ENCODE results near the gene VSIG10L.

The VSIG10L gene

DNA sequence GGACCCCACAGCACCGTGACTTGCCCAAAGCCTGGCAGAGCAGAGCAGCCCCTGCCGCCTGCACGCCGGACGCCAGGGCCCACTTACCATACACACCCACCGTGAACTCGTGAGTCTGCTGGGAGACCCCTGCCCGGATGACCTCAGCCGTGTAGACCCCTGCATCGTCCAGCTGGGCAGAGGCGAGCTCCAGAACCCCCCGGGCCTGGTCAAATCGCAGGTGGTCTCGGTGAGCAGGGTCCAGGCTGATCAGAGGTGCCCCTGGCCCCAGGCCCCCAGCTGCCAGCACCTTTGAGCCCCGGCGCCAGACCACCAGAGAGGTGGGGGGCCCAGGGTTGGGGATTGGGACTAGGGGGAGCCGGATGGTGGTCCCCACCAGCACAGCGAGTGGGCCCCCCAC is 873 bp downstream of the VSIG10L start:
- Histone ChIP-seq H3K79me1 (replicated peaks; ENCODE audit: low read length, poor library complexity, severe bottlenecking) (no peaks in the 10 kb centered on the region), H3K27me3 (ENCODE audit: control insufficient read depth in 1 of 2, insufficient read depth in 1 of 2, low read length in 2 of 2) (peaks cover 0 to 3% of the 10 kb centered on the region in 2 experiments), H2BK15ac (ENCODE audit: low read depth, poor library complexity, severe bottlenecking) (peak overlapping the region; percentile 77), H3K14ac (ENCODE audit: low read length in 2 of 2) (peak overlapping the region in 1 of 2 experiments; percentile 44), H2AFZ (ENCODE audit: low read depth, low read length) (no peak overlapping the region), H4K8ac (ENCODE audit: low read length) (no peak overlapping the region), H3K23ac (ENCODE audit: low read length in 2 of 2) (no peak overlapping the region), H3K18ac (ENCODE audit: low read depth in 1 of 2, low read length in 2 of 2) (no peak overlapping the region), H2BK120ac (ENCODE audit: low read depth, low read length) (no peak overlapping the region), H3K4ac (ENCODE audit: low read depth in 1 of 2, low read length in 2 of 2) (peak overlapping the region in 1 of 2 experiments; percentile 88), H2BK12ac (ENCODE audit: low read length in 2 of 2) (no peak overlapping the region), H3K4me3 (ENCODE audit: insufficient read depth in 1 of 2, low read depth in 1 of 2, low read length in 2 of 2) (no peak overlapping the region), H3K36me3 (ENCODE audit: control insufficient read depth in 1 of 2, insufficient read depth in 2 of 2, low read depth in 1 of 2, low read length in 2 of 2) (peaks cover 15 to 18% of the 10 kb centered on the region in 2 experiments), H3K4me1 (ENCODE audit: control insufficient read depth, insufficient read depth, low read depth, low read length) (peaks cover 16% of the 10 kb centered on the region), H3K27ac (ENCODE audit: low read length, poor library complexity, severe bottlenecking) (no peak overlapping the region), H2AK5ac (ENCODE audit: low read length, severe bottlenecking) (no peak overlapping the region), H3K9me3 (ENCODE audit: control insufficient read depth, low read length) (no peaks in the 10 kb centered on the region), H3K4me2 (ENCODE audit: low read length, poor library complexity, severe bottlenecking) (no peak overlapping the region), H3K9ac (ENCODE audit: low read length) (peak overlapping the region; percentile 80), H2BK5ac (ENCODE audit: low read depth, low read length, poor library complexity, severe bottlenecking) (no peak overlapping the region), H4K91ac (ENCODE audit: low read length) (peak overlapping the region; percentile 6)
- no peak for DNase-seq
- 96% methylated on average over 18 of the region's 18 CpGs for WGBS

DNA sequence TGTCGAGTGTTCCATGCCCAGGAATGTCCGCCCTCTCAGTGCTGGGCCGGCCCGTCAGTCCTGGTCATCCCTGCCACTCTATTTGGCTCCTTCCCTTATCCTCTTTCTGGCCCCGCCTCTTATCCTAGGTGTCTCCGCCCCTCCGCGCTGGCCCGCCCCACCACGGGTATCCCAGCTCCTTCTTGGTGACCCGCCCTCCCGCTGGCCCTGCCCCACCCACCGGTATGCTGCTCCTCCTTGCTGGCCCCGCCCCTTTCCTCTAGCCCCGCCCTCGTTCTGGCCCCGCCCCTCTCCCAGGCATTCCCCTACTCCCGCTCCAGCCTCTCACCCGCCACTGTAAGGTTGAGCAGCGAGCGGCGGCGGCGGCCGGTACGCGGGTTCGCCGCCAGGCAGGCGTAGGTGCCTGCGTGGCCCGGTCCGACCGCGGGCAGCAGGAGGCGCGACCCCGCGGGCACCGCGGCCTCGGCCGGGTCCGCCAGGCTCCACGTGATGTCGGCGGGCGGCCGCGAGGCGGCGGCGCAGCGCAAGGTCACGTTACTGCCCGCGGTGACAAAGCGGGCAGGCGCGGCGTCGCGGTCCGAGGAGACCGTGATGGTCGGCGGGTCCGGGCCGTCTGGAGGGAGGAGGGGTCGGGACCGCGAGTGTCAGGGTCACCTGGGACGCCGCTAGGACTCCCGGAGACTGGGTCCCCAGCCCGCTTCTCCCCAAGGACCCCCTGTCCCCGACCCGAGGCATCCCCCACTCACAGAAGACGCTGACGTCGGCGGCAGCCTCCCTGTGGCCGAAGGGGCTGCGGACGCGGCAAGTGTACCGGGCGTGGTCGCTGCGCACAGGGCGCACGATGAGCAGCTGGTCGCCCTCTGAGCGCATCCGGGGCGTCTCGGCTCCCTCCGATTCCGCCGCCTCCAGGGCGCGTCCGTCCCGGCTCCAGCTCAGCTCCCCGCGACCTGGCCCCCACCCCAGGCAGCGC is 2.0 kb downstream of the VSIG10L start:
- 2% methylated on average over 62 of the region's 107 CpGs for WGBS

DNA sequence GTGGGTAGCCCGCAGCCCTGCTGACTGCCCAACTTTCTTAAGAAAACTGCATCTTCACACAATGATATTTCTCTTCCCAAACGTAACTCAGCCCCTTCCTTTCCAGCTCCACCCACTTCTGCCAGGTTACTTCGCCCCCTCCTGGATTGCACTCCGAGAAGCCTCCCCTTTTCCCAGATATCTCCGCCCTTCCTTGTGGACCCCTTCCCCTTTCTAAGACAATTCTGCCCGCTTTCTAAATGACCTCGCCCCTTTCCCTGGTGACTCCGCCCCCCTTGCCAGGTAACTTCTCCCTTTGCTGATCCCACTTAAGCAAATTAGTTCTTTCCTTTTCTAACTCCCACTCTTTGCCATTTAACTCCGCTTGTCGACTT is 2.6 kb downstream of the VSIG10L start:
- H2AK5ac ChIP-seq (ENCODE audit: low read length, severe bottlenecking) = no peak overlapping the region
- H3K14ac ChIP-seq (ENCODE audit: low read length in 2 of 2) = no peak overlapping the region
- peak overlapping the region; percentile 67 for H2BK15ac ChIP-seq (ENCODE audit: low read depth, poor library complexity, severe bottlenecking)
- H3K27me3 ChIP-seq (ENCODE audit: control insufficient read depth in 1 of 2, insufficient read depth in 1 of 2, low read length in 2 of 2) = peaks cover 0 to 3% of the 10 kb centered on the region in 2 experiments
- H3K4ac ChIP-seq (ENCODE audit: low read depth in 1 of 2, low read length in 2 of 2) = no peak overlapping the region
- peaks cover 16% of the 10 kb centered on the region for H3K4me1 ChIP-seq (ENCODE audit: control insufficient read depth, insufficient read depth, low read depth, low read length)
- H3K36me3 ChIP-seq (ENCODE audit: control insufficient read depth in 1 of 2, insufficient read depth in 2 of 2, low read depth in 1 of 2, low read length in 2 of 2) = peaks cover 0 to 6% of the 10 kb centered on the region in 2 experiments
- peak overlapping the region; percentile 79 for H2AFZ ChIP-seq (ENCODE audit: low read depth, low read length)
- no peak for DNase-seq
- peak overlapping the region; percentile 97 for H3K4me2 ChIP-seq (ENCODE audit: low read length, poor library complexity, severe bottlenecking)
- WGBS = 2% methylated on average over 10 of the region's 10 CpGs
- H4K91ac ChIP-seq (ENCODE audit: low read length) = no peak overlapping the region
- H3K4me3 ChIP-seq (ENCODE audit: insufficient read depth in 1 of 2, low read depth in 1 of 2, low read length in 2 of 2) = peak overlapping the region; percentile 80 to 82
- peak overlapping the region; percentile 64 for H2BK120ac ChIP-seq (ENCODE audit: low read depth, low read length)
- H3K9ac ChIP-seq (ENCODE audit: low read length) = peak overlapping the region; percentile 69
- H3K23ac ChIP-seq (ENCODE audit: low read length in 2 of 2) = peak overlapping the region in 1 of 2 experiments; percentile 31
- H2BK12ac ChIP-seq (ENCODE audit: low read length in 2 of 2) = peak overlapping the region in 1 of 2 experiments; percentile 34
- H3K18ac ChIP-seq (ENCODE audit: low read depth in 1 of 2, low read length in 2 of 2) = peak overlapping the region; percentile 5 to 28
- no peaks in the 10 kb centered on the region for H3K9me3 ChIP-seq (ENCODE audit: control insufficient read depth, low read length)
- H2BK5ac ChIP-seq (ENCODE audit: low read depth, low read length, poor library complexity, severe bottlenecking) = peak overlapping the region; percentile 51
- peak overlapping the region; percentile 77 for H3K27ac ChIP-seq (ENCODE audit: low read length, poor library complexity, severe bottlenecking)
- no peaks in the 10 kb centered on the region for H3K79me1 ChIP-seq (replicated peaks; ENCODE audit: low read length, poor library complexity, severe bottlenecking)
- H4K8ac ChIP-seq (ENCODE audit: low read length) = peak overlapping the region; percentile 12

More for the DNA sequence above, 2.0 kb downstream of the VSIG10L start:
- Histone ChIP-seq H3K4me1 (ENCODE audit: control insufficient read depth, insufficient read depth, low read depth, low read length) (peaks cover 16% of the 10 kb centered on the region), H3K9me3 (ENCODE audit: control insufficient read depth, low read length) (no peaks in the 10 kb centered on the region), H3K79me1 (replicated peaks; ENCODE audit: low read length, poor library complexity, severe bottlenecking) (no peaks in the 10 kb centered on the region), H3K4ac (ENCODE audit: low read depth in 1 of 2, low read length in 2 of 2) (peak overlapping the region; percentile 68 to 88), H3K23ac (ENCODE audit: low read length in 2 of 2) (peak overlapping the region in 1 of 2 experiments; percentile 66), H3K9ac (ENCODE audit: low read length) (peak overlapping the region; percentile 80), H2BK120ac (ENCODE audit: low read depth, low read length) (peak overlapping the region; percentile 86), H3K14ac (ENCODE audit: low read length in 2 of 2) (peak overlapping the region in 1 of 2 experiments; percentile 96), H2AK5ac (ENCODE audit: low read length, severe bottlenecking) (no peak overlapping the region), H4K8ac (ENCODE audit: low read length) (peak overlapping the region; percentile 97), H3K27ac (ENCODE audit: low read length, poor library complexity, severe bottlenecking) (peak overlapping the region; percentile 77), H3K27me3 (ENCODE audit: control insufficient read depth in 1 of 2, insufficient read depth in 1 of 2, low read length in 2 of 2) (peaks cover 0 to 3% of the 10 kb centered on the region in 2 experiments), H4K91ac (ENCODE audit: low read length) (peak overlapping the region; percentile 96), H3K36me3 (ENCODE audit: control insufficient read depth in 1 of 2, insufficient read depth in 2 of 2, low read depth in 1 of 2, low read length in 2 of 2) (peaks cover 5 to 10% of the 10 kb centered on the region in 2 experiments), H3K4me2 (ENCODE audit: low read length, poor library complexity, severe bottlenecking) (peak overlapping the region; percentile 97), H2AFZ (ENCODE audit: low read depth, low read length) (peak overlapping the region; percentile 83), H2BK5ac (ENCODE audit: low read depth, low read length, poor library complexity, severe bottlenecking) (no peak overlapping the region), H3K18ac (ENCODE audit: low read depth in 1 of 2, low read length in 2 of 2) (peak overlapping the region; percentile 95 to 98), H3K4me3 (ENCODE audit: insufficient read depth in 1 of 2, low read depth in 1 of 2, low read length in 2 of 2) (peak overlapping the region; percentile 80 to 82), H2BK12ac (ENCODE audit: low read length in 2 of 2) (peak overlapping the region; percentile 83 to 92), H2BK15ac (ENCODE audit: low read depth, poor library complexity, severe bottlenecking) (peak overlapping the region; percentile 98)
- DNase-seq = peak; percentile 97
